Epithelial cell of esophagus (primary cell): Measurements from ENCODE around the gene ELOF1.

Experiments
- DNase-seq: peaks from one replicate; pipeline ENCODE4 v3.0.0; 2010; ENCODE audit warnings: low read depth
- H3K4me3 ChIP-seq: 2 replicates; pipeline ENCODE4 v1.5.1; 2011; ENCODE audit warnings: mild to moderate bottlenecking, low read length, control low read depth
- TF ChIP-seq, protein P1 (sequence below): IDR thresholded peaks from 2 replicates; pipeline ENCODE4 v1.5.1; 2011; ENCODE audit warnings: low read depth, mild to moderate bottlenecking, low read length, control low read depth, inconsistent platforms; ENCODE audit not compliant: insufficient read depth; ENCODE audit errors: missing control alignments

ELOF1 gene

DNA sequence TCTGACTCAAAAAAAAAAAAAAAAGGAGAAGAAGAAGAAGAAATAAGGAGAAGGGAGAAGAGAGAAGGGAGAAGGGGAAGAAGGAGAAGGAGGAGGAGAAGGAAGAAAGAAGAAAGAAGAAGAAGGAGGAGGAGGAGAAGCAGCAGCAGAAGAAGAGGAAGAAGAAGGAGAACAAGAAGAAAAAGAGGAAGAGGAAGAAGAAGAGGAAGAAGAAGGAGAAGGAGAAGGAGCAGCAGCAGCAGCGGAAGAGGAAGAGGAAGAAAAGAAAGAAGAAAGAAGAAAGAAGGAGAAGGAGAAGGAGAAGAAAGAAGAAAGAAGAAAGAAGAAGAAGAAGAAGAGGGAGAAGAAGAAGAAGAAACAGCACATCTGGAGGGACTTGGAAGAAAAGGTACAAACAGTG lies 24.5 kb downstream of the ELOF1 start:
- TF ChIP-seq, protein P1, sequence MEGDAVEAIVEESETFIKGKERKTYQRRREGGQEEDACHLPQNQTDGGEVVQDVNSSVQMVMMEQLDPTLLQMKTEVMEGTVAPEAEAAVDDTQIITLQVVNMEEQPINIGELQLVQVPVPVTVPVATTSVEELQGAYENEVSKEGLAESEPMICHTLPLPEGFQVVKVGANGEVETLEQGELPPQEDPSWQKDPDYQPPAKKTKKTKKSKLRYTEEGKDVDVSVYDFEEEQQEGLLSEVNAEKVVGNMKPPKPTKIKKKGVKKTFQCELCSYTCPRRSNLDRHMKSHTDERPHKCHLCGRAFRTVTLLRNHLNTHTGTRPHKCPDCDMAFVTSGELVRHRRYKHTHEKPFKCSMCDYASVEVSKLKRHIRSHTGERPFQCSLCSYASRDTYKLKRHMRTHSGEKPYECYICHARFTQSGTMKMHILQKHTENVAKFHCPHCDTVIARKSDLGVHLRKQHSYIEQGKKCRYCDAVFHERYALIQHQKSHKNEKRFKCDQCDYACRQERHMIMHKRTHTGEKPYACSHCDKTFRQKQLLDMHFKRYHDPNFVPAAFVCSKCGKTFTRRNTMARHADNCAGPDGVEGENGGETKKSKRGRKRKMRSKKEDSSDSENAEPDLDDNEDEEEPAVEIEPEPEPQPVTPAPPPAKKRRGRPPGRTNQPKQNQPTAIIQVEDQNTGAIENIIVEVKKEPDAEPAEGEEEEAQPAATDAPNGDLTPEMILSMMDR, result no peak
- DNase-seq, result no peak
- no peak overlapping the region for H3K4me3 ChIP-seq

DNA sequence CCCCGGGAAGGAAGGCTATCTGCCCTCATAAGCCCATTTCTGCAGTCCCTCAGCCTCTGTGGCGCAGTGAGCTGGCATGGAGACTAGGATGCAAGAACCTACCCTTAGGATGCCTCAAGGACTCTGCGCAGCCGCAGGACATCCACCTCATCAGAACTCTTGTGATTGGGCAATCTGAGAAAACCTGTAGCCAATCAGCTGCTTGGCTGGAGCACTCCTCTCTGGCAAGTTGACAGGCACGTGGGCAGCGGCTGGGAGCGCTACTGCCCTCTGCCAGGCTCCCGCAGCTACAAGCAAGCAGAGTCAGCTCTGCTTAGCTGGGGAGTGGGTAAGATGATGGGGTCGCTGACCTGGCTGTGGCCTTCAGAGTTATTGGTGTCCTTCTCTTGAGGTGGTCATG lies 28.6 kb downstream of the ELOF1 start:
- no peak overlapping the region for H3K4me3 ChIP-seq
- peak; percentile 93 for DNase-seq
- TF ChIP-seq, protein P1, result peak; percentile 50

- TF ChIP-seq, protein P1, result no peak
- H3K4me3 ChIP-seq, result peak within 1 kb of the TSS; percentile 91
- peak; percentile 99 for DNase-seq
Observed at GRCh38 chr19:11528551-11529341, 30.3 kb downstream of the ELOF1 start, which contains the start of gene ECSIT. ECSIT (minus strand) TSS chr19:11529134; CDS start chr19:11519170, 9,964 bp downstream.

DNA sequence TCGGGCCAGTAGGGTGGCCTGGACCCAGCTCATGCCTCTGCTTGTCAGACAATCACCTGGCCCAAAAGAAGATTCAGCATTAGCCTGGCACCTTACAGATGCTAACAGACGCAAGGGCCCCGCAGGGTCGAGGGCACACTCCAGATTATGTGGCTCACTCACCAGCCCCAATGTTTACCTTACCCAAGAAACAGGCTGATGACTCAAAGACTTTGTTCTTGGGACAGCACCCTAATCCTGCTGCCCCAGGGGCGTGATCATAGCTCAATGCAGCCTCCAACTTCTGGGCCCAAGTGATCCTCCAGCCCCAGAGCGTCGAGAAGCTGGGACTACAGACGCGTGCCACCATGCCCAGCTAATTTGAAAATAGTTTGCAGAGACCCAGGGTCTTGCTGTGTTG lies 39.9 kb downstream of the ELOF1 start:
- H3K4me3 ChIP-seq, result no peak overlapping the region
- TF ChIP-seq, protein P1, result no peak
- peak; percentile 50 for DNase-seq

- no peak overlapping the region for H3K4me3 ChIP-seq
- TF ChIP-seq, protein P1, result no peak
- DNase-seq, result no peak
Observed at GRCh38 chr19:11513946-11514345, 45.1 kb downstream of the ELOF1 start.

- no peak for DNase-seq
- TF ChIP-seq, protein P1, result no peak
- H3K4me3 ChIP-seq, result no peak overlapping the region
Observed at GRCh38 chr19:11510444-11510843, 48.6 kb downstream of the ELOF1 start.

DNA sequence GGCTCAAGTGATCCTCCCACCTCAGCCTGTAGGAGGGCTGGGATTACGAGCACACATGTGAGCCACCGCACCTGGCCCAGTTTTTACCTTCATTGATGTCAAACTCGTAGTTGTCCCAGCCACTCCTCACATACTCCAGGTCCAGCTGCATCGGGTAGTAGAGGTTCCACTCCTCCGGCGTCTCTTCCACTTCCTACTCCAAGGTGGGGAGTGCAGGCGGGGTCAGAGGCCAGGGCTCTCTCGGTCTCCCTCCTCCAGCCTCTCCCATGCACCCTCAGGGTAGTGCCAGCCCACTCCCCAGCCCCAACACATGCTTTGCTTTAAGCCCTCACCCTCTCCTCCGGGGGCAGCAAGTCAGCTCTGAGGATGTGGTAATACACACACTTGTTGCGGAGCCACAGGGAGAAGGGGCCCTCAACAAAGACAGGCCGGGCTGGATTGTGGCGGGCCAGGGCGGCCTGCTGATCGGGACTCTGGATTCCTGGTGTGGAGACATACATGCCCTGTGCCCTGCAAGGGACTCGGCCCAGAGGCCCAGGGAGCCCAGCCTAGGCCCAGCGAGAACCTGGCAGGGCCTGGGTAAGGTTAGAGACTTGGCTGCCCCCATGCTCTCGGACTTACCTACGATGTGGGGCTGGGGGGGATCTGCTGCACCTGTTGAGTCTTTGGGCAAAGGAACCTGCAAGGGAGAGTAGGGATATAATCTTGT lies 51.5 kb downstream of the ELOF1 start:
- no peak for DNase-seq
- no peak overlapping the region for H3K4me3 ChIP-seq
- TF ChIP-seq, protein P1, result no peak
